ENCODE data around the gene NAP1L4. TPM values are rescaled to one million over a fixed set of nuclear protein-coding genes. Genes with fewer than 3 reads are reported as not detected.

NAP1L4 gene
- total and polyA plus RNA-seq, 2 of the 8 experiments (the other 6 are each of a cell fraction or from before 2014, with no cell fraction given): 75.8 to 194 TPM

GRCh38 chr11:2931771-2932738 is 60.1 kb downstream of the NAP1L4 start (continued):
- TF ChIP-seq, protein P1, sequence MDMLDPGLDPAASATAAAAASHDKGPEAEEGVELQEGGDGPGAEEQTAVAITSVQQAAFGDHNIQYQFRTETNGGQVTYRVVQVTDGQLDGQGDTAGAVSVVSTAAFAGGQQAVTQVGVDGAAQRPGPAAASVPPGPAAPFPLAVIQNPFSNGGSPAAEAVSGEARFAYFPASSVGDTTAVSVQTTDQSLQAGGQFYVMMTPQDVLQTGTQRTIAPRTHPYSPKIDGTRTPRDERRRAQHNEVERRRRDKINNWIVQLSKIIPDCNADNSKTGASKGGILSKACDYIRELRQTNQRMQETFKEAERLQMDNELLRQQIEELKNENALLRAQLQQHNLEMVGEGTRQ (IDR thresholded peaks at IDR 0.05; ENCODE audit: low read length): no peak
- TF ChIP-seq KDM4A (IDR thresholded peaks at IDR 0.05; ENCODE audit: low read depth, low read length, severe bottlenecking) (no peak), SUZ12 (IDR thresholded peaks at IDR 0.05; ENCODE audit: low read length) (no peak), ZNF274 (IDR thresholded peaks at IDR 0.05; ENCODE audit: borderline replicate concordance, extremely low read depth, low read length) (no peak), PHF8 (conservative IDR thresholded peaks at IDR 0.05; ENCODE audit: low read depth, low read length) (no peak)

All from H1 (cell line).